Measurements from ENCODE around the gene VPS16. TPM values are rescaled to one million over a fixed set of nuclear protein-coding genes. Genes with fewer than 3 reads are reported as not detected.

Gene VPS16
- total and polyA plus RNA-seq, 2 of the 8 experiments (the other 6 are each of a cell fraction or from before 2014, with no cell fraction given): 23.8 to 25.9 TPM

DNA sequence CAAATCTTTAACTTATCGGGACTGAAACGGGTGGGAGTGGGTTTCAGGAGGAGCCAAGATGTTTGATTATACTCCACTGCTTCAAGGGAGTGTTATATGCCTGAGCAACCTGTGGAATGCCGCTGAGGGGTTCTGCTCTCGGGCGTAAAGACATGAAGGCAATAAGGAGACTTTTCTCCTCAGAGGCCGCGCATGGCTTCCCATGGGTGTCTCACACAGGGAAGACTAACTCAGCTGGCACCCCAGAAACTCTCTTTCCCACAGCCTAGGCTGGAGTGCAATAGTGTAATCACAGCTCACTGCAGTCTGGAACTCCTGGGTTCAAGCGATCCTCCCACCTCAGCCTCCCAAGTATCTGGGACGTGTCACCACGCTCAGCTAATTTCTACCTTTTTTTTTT lies 30.9 kb upstream of the VPS16 start:
- Histone ChIP-seq H2BK120ac (replicated peaks; ENCODE audit: low read depth, low read length) (no peak overlapping the region), H3K4me2 (ENCODE audit: insufficient read depth in 1 of 2, low read depth in 2 of 2, low read length in 2 of 2) (no peak overlapping the region), H3K18ac (ENCODE audit: extremely low read depth, low read length) (no peak overlapping the region), H2BK20ac (ENCODE audit: low read length) (no peak overlapping the region), H3K23ac (ENCODE audit: insufficient read length) (no peak overlapping the region), H3K14ac (ENCODE audit: insufficient read length) (no peak overlapping the region), H4K5ac (ENCODE audit: insufficient read length, low read depth, low read length) (no peak overlapping the region), H3K79me1 (ENCODE audit: low read depth, low read length) (no peaks in the 10 kb centered on the region), H2AFZ (ENCODE audit: low read length) (no peak overlapping the region), H2BK15ac (ENCODE audit: low read length) (no peak overlapping the region), H3K27me3 (replicated peaks in 1 of 4; ENCODE audit: control insufficient read depth in 3 of 4, extremely low read depth in 1 of 4, insufficient read depth in 3 of 4, low read length in 3 of 4) (peaks cover 21 to 32% (median 28%) of the 10 kb centered on the region in 4 experiments), H2BK5ac (ENCODE audit: low read depth, low read length) (no peak overlapping the region), H3K27ac (ENCODE audit: low read depth, low read length) (no peak overlapping the region), H3K56ac (replicated peaks; ENCODE audit: insufficient read length, low read depth, low read length) (no peak overlapping the region), H3K9me3 (ENCODE audit: insufficient read depth in 2 of 2, low read depth in 1 of 2, low read length in 1 of 2) (0 out of 4 replicates have a peak, but pooled peaks cover 0 to 7% of the 10 kb centered on the region in 2 experiments), H3K4me3 (ENCODE audit: extremely low read depth in 1 of 4, insufficient read depth in 2 of 4, low read depth in 3 of 4, low read length in 4 of 4) (no peak overlapping the region), H3K9ac (replicated peaks in 1 of 4; ENCODE audit: extremely low read depth in 1 of 4, low read depth in 3 of 4, low read length in 3 of 4) (no peak overlapping the region), H2AK5ac (ENCODE audit: low read depth, low read length) (no peak overlapping the region), H3K4me1 (replicated peaks in 1 of 4; ENCODE audit: control insufficient read depth in 3 of 4, insufficient read depth in 4 of 4, low read length in 3 of 4) (peaks cover 0 to 12% (median 8%) of the 10 kb centered on the region in 4 experiments; a peak in 6 of 7 replicates), H4K20me1 (replicated peaks in 1 of 2; ENCODE audit: control insufficient read depth in 1 of 2, insufficient read depth in 2 of 2, low read length in 2 of 2) (peaks cover 0 to 2% of the 10 kb centered on the region in 2 experiments), H3K4ac (replicated peaks; ENCODE audit: insufficient read length, low read depth, low read length) (no peak overlapping the region), H3K79me2 (ENCODE audit: control insufficient read depth in 1 of 2, insufficient read depth in 2 of 2, low read length in 2 of 2) (no peaks in the 10 kb centered on the region), H3K36me3 (ENCODE audit: control insufficient read depth in 2 of 4, insufficient read depth in 4 of 4, low read length in 3 of 4) (no peaks in the 10 kb centered on the region), H4K91ac (replicated peaks; ENCODE audit: insufficient read length, low read length) (no peak overlapping the region), H2BK12ac (ENCODE audit: low read depth, low read length) (no peak overlapping the region), H3K23me2 (ENCODE audit: low read depth, low read length) (peaks cover 4% of the 10 kb centered on the region; the same call in 1 of the 2 replicates), H4K8ac (ENCODE audit: extremely low read depth, insufficient read depth, low read length) (no peak overlapping the region)
- no peak for FAIRE-seq
- DNase-seq (ENCODE audit: low read depth in 1 of 2, low spot score in 2 of 2): no peak
- WGBS, 2 experiments (ENCODE audit: extremely low coverage in 1 of 2, insufficient coverage in 1 of 2, insufficient read length in 1 of 2, insufficient replicate concordance in 2 of 2, low coverage in 1 of 2, low lambda C conversion rate in 2 of 2, missing lambda C conversion rate in 1 of 2): 94% methylated on average over 10 of the region's 10 CpGs; no CpG with 5 or more reads in 1 of the 2 experiments
- POLR2A ChIA-PET (ENCODE audit: partially characterized antibody): no interaction called here
- CTCF ChIA-PET (ENCODE audit: partially characterized antibody): interaction anchor here (0.6 to 3.5 kb wide), 2 partner anchors 9 to 43 kb away, joined by 3 to 9 read pairs; no protein-coding TSS in a partner anchor
- TF ChIP-seq JUND (IDR thresholded peaks at IDR 0.05; ENCODE audit: low read length): no peak
- TF ChIP-seq PHF8 (conservative IDR thresholded peaks at IDR 0.05; ENCODE audit: low read depth, low read length): no peak
- TF ChIP-seq, protein P1, sequence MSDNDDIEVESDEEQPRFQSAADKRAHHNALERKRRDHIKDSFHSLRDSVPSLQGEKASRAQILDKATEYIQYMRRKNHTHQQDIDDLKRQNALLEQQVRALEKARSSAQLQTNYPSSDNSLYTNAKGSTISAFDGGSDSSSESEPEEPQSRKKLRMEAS (IDR thresholded peaks at IDR 0.05): no peak
- TF ChIP-seq MAFK (IDR thresholded peaks at IDR 0.05; ENCODE audit: low read depth, low read length): no peak
- TF ChIP-seq KDM4A (IDR thresholded peaks at IDR 0.05; ENCODE audit: low read depth, low read length, severe bottlenecking): no peak
- no peak for TF ChIP-seq EP300 (IDR thresholded peaks at IDR 0.05; ENCODE audit: borderline replicate concordance in 1 of 2, low read depth in 2 of 2, low read length in 2 of 2)
- no peak for TF ChIP-seq ASH2L (IDR thresholded peaks at IDR 0.05; ENCODE audit: low read length)
- TF ChIP-seq, protein P2, sequence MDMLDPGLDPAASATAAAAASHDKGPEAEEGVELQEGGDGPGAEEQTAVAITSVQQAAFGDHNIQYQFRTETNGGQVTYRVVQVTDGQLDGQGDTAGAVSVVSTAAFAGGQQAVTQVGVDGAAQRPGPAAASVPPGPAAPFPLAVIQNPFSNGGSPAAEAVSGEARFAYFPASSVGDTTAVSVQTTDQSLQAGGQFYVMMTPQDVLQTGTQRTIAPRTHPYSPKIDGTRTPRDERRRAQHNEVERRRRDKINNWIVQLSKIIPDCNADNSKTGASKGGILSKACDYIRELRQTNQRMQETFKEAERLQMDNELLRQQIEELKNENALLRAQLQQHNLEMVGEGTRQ (IDR thresholded peaks at IDR 0.05; ENCODE audit: low read length): no peak
- TF ChIP-seq POLR2A (IDR thresholded peaks at IDR 0.05; ENCODE audit: control extremely low read depth in 1 of 2, low read depth in 2 of 2, low read length in 2 of 2): no peak
- no peak for TF ChIP-seq SIRT6 (IDR thresholded peaks at IDR 0.05; ENCODE audit: low read length)
- no peak for TF ChIP-seq CEBPB (IDR thresholded peaks at IDR 0.05; ENCODE audit: low read depth, low read length)
- no peak for TF ChIP-seq GTF2F1 (IDR thresholded peaks at IDR 0.05; ENCODE audit: borderline replicate concordance, low read depth, low read length)
- no peak for TF ChIP-seq TCF12 (IDR thresholded peaks at IDR 0.05; ENCODE audit: low read depth, low read length)
